ENCODE measurements around the gene PLA2R1. TPM values are rescaled to one million over a fixed set of nuclear protein-coding genes. Genes with fewer than 3 reads are reported as not detected.

The PLA2R1 gene
- total and polyA plus RNA-seq, 10 of the 15 experiments (the other 5 are each of a cell fraction or from before 2014, with no cell fraction given) = 0.01 to 0.05 (median 0.02) TPM; not detected in 6

- no peak overlapping the region for H3K9ac ChIP-seq (ENCODE audit: control insufficient read depth, insufficient read depth, low read length)
- 20% methylated on average over 2 of the region's 2 CpGs for WGBS (ENCODE audit: insufficient coverage, insufficient replicate concordance, low lambda C conversion rate, missing lambda C conversion rate)
- SMC1A ChIA-PET (ENCODE audit: uncharacterized antibody, unreplicated experiment) = interaction anchor here (1.6 kb wide), 1 partner anchor 9 kb away, joined by 4 read pairs; no protein-coding TSS in a partner anchor
- H2AFZ ChIP-seq (ENCODE audit: control insufficient read depth, low read depth, low read length) = no peak overlapping the region
- no peaks in the 10 kb centered on the region for H3K4me1 ChIP-seq (ENCODE audit: control insufficient read depth, insufficient read depth, low read length)
- no peaks in the 10 kb centered on the region for H3K79me2 ChIP-seq (ENCODE audit: control insufficient read depth, insufficient read depth, low read length)
- H3K4me2 ChIP-seq (ENCODE audit: control insufficient read depth, insufficient read depth) = no peak overlapping the region
- no peak for FAIRE-seq
- CTCF ChIA-PET = interaction anchor here (1.2 kb wide), 1 partner anchor 14 kb away, joined by 3 read pairs; no protein-coding TSS in a partner anchor
- no peaks in the 10 kb centered on the region; the same call in 2 of the 3 replicates for H3K9me3 ChIP-seq (replicated peaks; ENCODE audit: control insufficient read depth, insufficient read depth, low read length)
- H4K20me1 ChIP-seq (ENCODE audit: control insufficient read depth, insufficient read depth) = no peaks in the 10 kb centered on the region
- DNase-seq (ENCODE audit: low read depth, low spot score) = no peak
- intact Hi-C loops (cut with micrococcal nuclease; ENCODE audit: unreplicated experiment) (no loop called here), in situ Hi-C loops (cut with MboI) (no loop called here)
- H3K4me3 ChIP-seq = no peak overlapping the region
- ATAC-seq = no peak
- H3K27ac ChIP-seq (ENCODE audit: control insufficient read depth, insufficient read depth) = no peak overlapping the region
- peaks cover 0 to 2% of the 10 kb centered on the region in 2 experiments; a peak in 2 of 4 replicates for H3K27me3 ChIP-seq (replicated peaks in 1 of 2; ENCODE audit: control insufficient read depth in 2 of 2, insufficient read depth in 2 of 2, low read length in 1 of 2)
- RAD21 ChIA-PET (ENCODE audit: unreplicated experiment) = interaction anchor here (0.6 kb wide), 1 partner anchor 1306 kb away, joined by 3 read pairs; no protein-coding TSS in a partner anchor
- H3K36me3 ChIP-seq (ENCODE audit: control insufficient read depth in 2 of 2, insufficient read depth in 2 of 2, low read length in 1 of 2) = no peaks in the 10 kb centered on the region
- BruUV-seq (replicated peaks) = no TSS peak
- POLR2A ChIA-PET = no interaction called here
- TF ChIP-seq JUNB (IDR thresholded peaks at IDR 0.05) = no peak
- TF ChIP-seq NR2F1 (conservative IDR thresholded peaks at IDR 0.05) = no peak
- TF ChIP-seq ZBTB11 (CRISPR knock-in tag; IDR thresholded peaks at IDR 0.05) = no peak
- no peak for TF ChIP-seq NR2C1 (IDR thresholded peaks at IDR 0.05)
- no peak for TF ChIP-seq MEF2A (IDR thresholded peaks at IDR 0.05; ENCODE audit: insufficient read depth, low read depth, low read length)
- TF ChIP-seq STAT3 (IDR thresholded peaks at IDR 0.05; ENCODE audit: low read depth, low read length) = no peak
- no peak for TF ChIP-seq CHD1 (IDR thresholded peaks at IDR 0.05; ENCODE audit: low read depth, low read length)
- TF ChIP-seq WRNIP1 (IDR thresholded peaks at IDR 0.05; ENCODE audit: borderline replicate concordance, low read depth, low read length) = no peak
- TF ChIP-seq SMAD5 (IDR thresholded peaks at IDR 0.05; ENCODE audit: low read depth) = no peak
- TF ChIP-seq RCOR1 (conservative IDR thresholded peaks at IDR 0.05; ENCODE audit: low read depth, low read length) = no peak
- TF ChIP-seq DPF2 (IDR thresholded peaks at IDR 0.05) = no peak
- no peak for TF ChIP-seq ATF2 (IDR thresholded peaks at IDR 0.05; ENCODE audit: low read length)
- TF ChIP-seq NFXL1 (IDR thresholded peaks at IDR 0.05; ENCODE audit: borderline replicate concordance) = no peak
These were observed 6.5 kb upstream of the PLA2R1 start for GRCh38 chr2:160068906-160069305.
